CD4-positive, alpha-beta T cell treated with Interleukin-15 for 4 hours (primary cell): ENCODE data around the gene GPC2.

Experiments used
- DNase-seq: peaks from one replicate; pipeline ENCODE4 v3.0.0-alpha.2; 2020; ENCODE audit warnings: low spot score

GPC2 gene

GRCh38 chr7:100169147-100169850 is 7.9 kb downstream of the GPC2 start:
- DNase-seq, result no peak

DNA sequence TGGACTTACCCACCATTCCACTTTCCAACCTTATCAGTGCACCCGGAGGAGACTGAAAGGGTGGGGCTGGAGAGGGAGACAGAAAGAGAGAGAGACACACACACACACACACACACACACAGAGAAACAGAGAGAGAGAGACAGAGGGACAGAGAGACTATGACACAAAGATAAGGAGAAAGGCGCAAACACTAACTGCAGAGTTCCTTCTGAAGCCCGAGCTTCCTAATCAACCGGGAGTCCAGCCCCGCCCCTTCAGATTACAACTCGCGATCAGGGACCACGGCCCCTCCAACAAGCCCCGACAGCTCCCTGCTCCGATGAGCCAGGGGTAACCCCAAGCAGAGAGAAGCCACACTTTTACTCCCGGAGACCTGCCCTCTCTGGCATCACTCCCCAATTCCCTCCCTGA is 9.3 kb downstream of the GPC2 start:
- DNase-seq, result no peak

- DNase-seq, result no peak
Measured at GRCh38 chr7:100166970-100167911, 9.9 kb downstream of the GPC2 start.

DNA sequence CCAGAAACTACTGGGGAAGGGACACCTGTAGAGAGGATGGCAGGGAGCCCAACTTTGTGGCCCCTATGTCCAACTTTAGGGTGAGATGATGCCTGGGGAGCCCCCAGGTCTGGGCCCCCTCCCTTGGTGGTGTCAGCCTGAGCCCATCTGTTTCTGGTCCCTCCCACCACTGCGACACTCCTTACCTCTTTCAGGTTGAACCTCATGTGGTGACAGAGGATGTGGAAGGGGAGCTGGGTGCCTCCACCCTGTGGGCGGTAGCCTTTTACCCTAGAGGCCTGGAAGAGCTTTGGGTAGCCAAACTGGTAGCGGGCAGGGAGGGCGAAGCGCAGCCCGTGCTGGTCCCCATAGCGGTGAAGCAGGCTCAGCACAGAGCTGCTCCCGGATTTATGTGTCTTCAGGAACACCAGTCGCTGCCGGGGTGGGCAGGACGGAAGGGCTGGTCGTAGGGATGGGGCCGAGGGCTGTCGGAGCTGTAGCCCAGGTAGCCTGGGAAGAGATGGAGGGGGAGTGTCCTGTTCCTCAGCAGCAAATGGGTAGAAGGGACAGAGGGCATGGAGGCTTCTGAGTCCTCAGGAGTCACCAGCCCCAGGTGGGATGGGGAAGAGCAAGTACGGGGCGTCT is 10.8 kb downstream of the GPC2 start:
- no peak for DNase-seq

- DNase-seq, result no peak
Measured at GRCh38 chr7:100163871-100164270, 13.3 kb downstream of the GPC2 start.

GRCh38 chr7:100163006-100163531 is 14.1 kb downstream of the GPC2 start:
- DNase-seq, result no peak

DNA sequence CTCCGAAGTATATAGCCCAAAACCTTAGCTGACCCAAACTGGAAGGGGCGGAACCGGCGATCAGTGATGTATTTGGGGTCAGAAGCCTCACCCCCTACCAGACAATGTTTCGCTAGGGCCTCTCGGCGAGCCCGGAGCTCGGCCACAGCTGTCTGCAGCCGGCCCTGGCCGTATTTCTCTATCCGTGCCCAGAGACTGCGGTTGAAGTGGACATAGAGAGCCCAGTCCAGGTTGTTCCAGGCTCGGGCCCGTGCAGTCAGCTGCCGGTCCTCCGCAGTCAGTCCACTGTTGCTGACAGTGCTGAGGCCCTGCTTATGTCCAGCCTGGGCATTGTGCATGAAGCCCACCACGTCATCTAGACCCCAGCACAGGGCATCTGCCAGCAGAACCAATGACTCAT is 17.1 kb downstream of the GPC2 start:
- DNase-seq, result no peak

DNA sequence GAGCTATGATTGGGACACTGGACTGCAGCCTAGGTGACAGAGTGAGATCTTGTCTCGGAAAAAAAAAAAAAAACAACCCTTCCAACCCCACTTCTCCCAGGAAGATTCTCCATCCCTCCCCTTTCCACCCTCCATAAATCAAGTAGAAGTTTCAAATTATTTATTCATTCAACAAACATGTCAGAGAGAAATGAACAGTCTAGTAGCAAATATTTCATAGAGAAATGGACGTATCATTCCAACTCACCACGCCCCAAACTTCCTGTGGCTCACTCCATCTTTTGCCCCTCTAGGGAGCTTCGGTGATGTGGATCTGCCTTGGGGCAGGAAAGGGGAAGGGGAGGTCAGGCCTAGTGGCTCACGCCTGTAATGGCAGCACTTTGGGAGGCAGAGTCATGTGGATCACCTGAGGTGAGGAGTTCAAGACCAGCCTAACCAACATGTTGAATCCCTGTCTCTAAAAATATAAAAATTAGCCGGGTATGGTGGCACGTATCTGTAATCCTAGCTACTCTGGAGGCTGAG is 18.0 kb downstream of the GPC2 start:
- DNase-seq, result no peak

DNA sequence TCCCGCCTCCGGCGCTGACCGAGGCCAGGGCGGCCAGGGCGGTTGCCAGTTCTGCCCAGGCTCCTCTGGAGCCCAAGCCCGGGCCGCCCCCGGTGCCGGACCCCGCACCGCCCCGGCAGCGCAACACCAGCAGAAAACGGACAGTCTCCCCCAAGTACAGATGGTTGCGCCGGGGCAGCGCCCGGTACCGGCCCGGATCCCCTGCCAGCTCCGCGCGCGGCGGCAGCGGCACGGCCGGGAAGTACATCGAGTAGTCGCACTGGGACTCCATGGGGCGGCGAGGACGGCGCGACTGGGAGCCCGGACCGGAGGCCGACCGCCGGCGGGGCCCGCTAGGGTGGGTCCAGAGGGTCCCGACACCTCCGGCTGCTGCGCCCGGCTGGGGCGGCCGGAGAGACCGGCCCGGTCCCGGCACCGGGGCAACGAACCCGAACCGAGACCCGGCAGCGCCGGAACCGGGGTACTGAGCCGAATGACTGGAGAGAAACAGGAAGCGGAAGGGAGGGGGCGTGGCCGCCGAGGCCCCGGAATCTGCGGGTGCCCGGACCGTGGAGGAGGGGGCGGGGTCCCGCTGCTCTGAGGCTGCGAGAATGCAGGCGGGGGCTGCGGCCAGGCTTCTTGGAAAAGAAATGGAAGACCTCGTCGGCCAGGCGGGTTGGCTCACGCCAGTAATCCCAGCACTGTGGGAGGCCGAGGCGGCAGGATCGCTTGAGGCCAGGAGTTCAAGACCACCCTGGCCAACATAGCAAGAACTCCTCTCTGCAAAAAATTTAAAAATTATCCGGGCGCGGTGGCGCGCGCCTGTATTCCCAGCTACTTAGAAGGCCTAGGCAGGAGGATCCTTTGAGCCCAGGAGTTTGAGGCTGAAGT is 18.7 kb downstream of the GPC2 start, which contains the start of gene TRAPPC14:
Gene TRAPPC14, minus strand, starts transcription at position 495 of the 870 bp plus-strand sequence. Its CDS starts 224 bp downstream, at position 271.
- DNase-seq, result peak; percentile 87

DNA sequence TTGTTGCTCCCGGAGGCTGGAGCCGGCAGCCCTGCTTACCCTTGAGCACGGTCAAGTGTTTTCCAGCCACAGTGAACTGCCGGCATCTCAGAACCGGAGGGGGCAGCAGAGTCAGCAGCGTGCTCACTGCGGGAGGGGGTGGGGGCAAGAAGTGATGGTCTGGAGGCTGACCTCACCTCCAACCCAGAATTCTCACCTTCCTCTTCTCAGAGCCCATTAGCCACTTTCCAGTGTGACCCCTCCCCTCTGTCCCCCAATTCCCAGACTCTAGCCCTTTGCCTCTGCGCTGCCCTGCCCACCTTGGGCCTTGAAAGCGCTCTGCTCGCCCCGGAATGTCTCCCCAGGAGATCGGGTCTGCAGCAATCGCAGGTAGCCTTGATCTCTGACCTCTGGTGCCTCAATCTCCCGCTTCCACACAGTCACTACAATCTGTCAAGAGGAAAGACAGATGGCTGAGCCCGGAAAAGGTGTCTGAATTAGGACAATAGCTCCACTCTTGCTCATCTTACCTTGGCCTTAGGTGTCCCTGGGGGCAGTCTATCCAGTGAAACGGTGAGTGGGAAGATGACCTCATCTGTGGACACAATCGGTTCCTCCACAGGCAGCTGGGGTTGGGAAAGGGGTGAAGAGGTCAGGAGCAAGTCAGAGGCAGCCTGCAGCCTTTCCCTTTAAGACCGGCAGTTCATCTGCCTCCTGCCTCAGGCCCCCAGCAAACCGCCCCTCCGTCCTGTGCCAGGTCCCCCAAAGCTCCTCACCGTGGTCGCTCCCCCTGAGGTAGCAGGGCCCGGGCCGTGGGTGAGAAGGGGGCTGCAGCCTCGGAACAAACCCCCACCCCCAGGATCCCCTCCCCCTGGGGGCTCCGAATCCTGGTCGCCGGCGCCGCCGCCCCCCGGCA is 19.6 kb downstream of the GPC2 start:
- no peak for DNase-seq

DNA sequence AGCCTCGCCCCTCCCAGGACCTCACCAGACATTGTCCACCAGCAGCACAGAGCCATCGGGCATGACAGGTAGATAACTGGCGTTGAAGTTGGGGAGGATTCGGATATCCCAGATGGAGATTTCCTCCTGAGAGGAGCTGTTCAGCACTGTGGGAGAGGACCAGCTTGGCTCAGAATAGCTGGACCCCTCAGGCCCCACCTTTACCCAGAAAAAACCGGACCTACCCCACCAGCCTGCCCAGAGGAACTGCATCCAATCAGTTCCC is 20.2 kb downstream of the GPC2 start:
- no peak for DNase-seq

DNA sequence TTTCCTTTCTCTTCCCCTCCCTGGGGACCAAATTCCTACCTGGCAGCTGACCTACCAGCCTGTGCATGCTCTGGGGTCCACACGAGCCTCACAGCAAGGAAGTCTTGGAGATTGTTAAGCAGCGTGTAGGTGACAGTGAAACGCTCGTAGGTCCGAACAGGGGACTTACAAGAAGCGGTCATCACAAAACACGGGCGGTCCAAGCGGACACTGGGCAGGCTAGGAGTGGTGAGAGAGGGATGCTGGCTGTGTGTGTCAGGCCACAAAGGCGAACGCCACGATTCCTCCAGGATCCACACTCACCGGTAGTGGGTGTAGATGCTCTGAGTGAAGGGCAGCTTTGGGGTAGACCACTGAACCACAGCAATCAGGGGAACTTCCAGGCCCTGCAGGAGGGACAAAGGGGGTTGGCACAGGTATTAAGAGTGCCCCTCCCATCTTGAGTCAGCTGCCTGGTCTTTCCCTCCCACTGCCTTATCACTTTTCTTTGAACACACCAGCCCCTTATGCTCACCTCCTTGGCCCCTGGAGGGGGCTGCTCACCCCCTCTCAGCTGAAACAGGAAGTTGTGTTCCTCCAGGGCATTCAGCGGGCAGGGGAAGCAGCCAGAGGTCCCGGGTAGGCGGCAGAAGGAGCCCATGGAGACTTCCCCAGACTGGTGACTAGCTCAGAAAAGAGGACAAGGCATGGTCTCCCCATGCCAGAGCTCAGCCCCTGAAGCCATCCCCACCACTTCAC is 20.7 kb downstream of the GPC2 start:
- DNase-seq, result no peak

DNA sequence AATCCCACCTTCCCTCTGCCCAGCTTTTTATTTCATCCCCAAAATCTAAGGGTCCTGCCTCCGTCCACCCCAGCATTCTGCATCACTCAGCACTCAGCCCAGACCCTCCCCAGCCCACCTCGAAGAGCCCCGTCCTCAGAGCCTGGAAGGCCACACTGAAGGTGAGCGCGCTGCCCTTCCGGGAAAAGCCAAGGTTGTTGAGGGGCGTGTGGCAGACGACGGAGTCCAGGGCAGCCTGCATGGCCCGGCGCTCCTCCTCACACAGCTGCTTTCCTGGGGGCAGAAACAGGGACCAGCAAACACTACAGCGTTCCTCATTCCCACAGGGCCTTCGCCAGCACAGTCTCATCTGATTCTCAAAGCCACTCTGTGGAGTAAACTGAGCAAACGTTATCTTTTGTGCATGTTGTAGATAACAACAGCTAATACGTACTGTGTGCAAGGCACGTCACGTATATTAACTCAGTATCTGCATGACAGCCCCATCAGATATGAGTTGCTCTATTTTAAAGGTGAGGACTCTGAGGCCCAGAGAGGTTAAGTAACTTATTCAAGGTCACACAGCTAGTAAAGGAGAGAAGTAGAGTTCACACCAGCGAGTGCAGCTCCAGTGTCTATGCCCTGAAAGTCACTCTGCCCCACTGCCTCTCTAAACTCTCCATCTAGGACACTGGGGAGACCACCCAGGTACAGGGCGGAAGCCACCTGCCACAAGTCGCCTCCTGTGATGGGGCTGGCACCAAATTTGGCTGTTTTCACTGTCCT is 21.4 kb downstream of the GPC2 start:
- no peak for DNase-seq

GRCh38 chr7:100154651-100155491 is 22.3 kb downstream of the GPC2 start:
- no peak for DNase-seq

- DNase-seq, result no peak
Measured at GRCh38 chr7:100153708-100154535, 23.3 kb downstream of the GPC2 start.

GRCh38 chr7:100152937-100153666 is 24.1 kb downstream of the GPC2 start:
- no peak for DNase-seq
